NCI-H774 (cell line): ENCODE results near the gene KIAA0040.

Source experiments
- DNase-seq: peaks from one replicate; lab custom pipeline; 2025; lab: John Stamatoyannopoulos, UW

Gene KIAA0040

GRCh38 chr1:175200678-175201521 lies 8.3 kb upstream of the KIAA0040 start:
- no peak for DNase-seq

GRCh38 chr1:175198332-175198731 lies 5.8 kb upstream of the KIAA0040 start:
- no peak for DNase-seq

- DNase-seq, result no peak
These were observed 5.0 kb upstream of the KIAA0040 start for GRCh38 chr1:175197531-175197930.

- no peak for DNase-seq
These were observed 3.2 kb upstream of the KIAA0040 start for GRCh38 chr1:175195798-175196197.

GRCh38 chr1:175195281-175195680 lies 2.7 kb upstream of the KIAA0040 start:
- DNase-seq, result no peak

GRCh38 chr1:175193527-175193910 lies 943 bp upstream of the KIAA0040 start:
- DNase-seq, result no peak

- DNase-seq, result peak; percentile 36
These were observed 406 bp downstream of the KIAA0040 start for GRCh38 chr1:175192111-175192629.

- DNase-seq, result no peak
These were observed 917 bp downstream of the KIAA0040 start for GRCh38 chr1:175191659-175192058.

- no peak for DNase-seq
These were observed 3.6 kb downstream of the KIAA0040 start for GRCh38 chr1:175188936-175189335.

GRCh38 chr1:175186433-175187160 lies 6.0 kb downstream of the KIAA0040 start:
- no peak for DNase-seq

- no peak for DNase-seq
These were observed 6.7 kb downstream of the KIAA0040 start for GRCh38 chr1:175185903-175186302.

GRCh38 chr1:175183586-175183985 lies 9.0 kb downstream of the KIAA0040 start:
- DNase-seq, result no peak

GRCh38 chr1:175182201-175182746 lies 10.3 kb downstream of the KIAA0040 start:
- no peak for DNase-seq

- DNase-seq, result no peak
These were observed 12.6 kb downstream of the KIAA0040 start for GRCh38 chr1:175179837-175180590.

- no peak for DNase-seq
These were observed 14.1 kb downstream of the KIAA0040 start for GRCh38 chr1:175178456-175178855.

GRCh38 chr1:175178056-175178455 lies 14.5 kb downstream of the KIAA0040 start:
- no peak for DNase-seq

GRCh38 chr1:175176246-175176645 lies 16.3 kb downstream of the KIAA0040 start:
- DNase-seq, result no peak

- no peak for DNase-seq
These were observed 18.1 kb downstream of the KIAA0040 start for GRCh38 chr1:175174309-175175102.

GRCh38 chr1:175173531-175173930 lies 19.0 kb downstream of the KIAA0040 start:
- DNase-seq, result no peak

- DNase-seq, result peak; percentile 75
These were observed 20.1 kb downstream of the KIAA0040 start for GRCh38 chr1:175172503-175172902.
